GM12801 (cell line): Measurements from ENCODE around the gene KATNB1.

ENCODE experiments used
- TF ChIP-seq, protein P1 (sequence below): IDR thresholded peaks from one replicate; pipeline ENCODE4 v1.5.1; 2011; ENCODE audit warnings: control low read depth; ENCODE audit not compliant: insufficient read length; ENCODE audit errors: extremely low read depth

KATNB1 gene

DNA sequence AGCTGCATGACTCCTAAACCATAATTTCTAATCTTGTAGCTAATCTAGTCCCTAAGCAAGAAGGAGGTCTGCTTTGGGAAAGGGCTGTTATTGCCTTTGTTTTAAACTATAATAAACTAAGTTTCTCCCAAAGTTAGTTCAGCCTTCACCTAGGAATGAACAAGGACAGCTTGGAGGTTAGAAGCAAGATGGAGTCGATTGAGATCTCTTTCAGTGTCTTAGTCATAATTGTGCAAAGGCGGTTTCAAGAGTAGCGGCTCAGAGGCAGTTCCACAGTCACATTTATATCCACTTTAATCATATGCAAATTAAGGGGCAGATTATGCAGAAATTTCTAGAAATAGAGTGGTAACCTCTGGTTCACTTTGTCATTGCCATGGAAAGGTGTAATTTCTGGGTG is 23.6 kb upstream of the KATNB1 start:
- TF ChIP-seq, protein P1, sequence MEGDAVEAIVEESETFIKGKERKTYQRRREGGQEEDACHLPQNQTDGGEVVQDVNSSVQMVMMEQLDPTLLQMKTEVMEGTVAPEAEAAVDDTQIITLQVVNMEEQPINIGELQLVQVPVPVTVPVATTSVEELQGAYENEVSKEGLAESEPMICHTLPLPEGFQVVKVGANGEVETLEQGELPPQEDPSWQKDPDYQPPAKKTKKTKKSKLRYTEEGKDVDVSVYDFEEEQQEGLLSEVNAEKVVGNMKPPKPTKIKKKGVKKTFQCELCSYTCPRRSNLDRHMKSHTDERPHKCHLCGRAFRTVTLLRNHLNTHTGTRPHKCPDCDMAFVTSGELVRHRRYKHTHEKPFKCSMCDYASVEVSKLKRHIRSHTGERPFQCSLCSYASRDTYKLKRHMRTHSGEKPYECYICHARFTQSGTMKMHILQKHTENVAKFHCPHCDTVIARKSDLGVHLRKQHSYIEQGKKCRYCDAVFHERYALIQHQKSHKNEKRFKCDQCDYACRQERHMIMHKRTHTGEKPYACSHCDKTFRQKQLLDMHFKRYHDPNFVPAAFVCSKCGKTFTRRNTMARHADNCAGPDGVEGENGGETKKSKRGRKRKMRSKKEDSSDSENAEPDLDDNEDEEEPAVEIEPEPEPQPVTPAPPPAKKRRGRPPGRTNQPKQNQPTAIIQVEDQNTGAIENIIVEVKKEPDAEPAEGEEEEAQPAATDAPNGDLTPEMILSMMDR, result no peak

DNA sequence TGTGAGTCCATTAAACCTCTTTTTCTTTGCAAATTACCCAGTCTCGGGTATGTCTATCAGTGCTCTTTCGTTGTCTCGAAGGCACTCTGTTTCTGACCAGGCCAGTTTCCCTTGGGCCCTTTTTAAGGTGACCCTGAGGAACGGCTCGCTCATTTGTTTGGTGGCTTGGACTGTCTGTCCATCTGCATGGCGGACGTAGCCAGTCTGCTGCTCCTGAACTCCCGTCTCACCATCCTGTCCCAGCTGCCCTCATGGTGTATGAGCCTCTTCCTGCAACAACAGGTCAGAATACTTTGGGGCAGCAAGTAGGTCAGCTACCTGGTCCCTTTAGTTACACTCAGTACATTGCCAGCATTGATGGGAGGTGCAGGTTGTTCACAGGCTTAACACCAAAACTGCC is 22.0 kb upstream of the KATNB1 start:
- TF ChIP-seq, protein P1, result no peak

DNA sequence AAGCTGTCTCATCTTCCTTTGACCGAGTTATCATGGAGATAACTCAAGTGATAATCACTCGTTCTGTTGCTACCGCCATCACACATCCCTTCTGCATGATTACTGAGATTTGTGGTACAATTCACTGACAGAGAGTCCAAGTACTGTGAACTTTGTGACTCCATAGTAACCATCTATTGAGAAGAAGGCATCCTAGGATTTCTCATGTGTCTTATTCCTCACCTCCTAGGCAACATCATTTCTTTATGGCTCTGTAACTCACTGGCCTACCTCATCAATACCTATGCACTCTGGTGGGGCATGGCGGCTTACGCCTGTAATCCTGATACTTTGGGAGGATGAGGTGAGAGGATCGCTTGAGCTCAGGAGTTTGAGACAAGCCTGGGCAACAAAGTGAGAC is 21.5 kb upstream of the KATNB1 start:
- TF ChIP-seq, protein P1, result no peak

DNA sequence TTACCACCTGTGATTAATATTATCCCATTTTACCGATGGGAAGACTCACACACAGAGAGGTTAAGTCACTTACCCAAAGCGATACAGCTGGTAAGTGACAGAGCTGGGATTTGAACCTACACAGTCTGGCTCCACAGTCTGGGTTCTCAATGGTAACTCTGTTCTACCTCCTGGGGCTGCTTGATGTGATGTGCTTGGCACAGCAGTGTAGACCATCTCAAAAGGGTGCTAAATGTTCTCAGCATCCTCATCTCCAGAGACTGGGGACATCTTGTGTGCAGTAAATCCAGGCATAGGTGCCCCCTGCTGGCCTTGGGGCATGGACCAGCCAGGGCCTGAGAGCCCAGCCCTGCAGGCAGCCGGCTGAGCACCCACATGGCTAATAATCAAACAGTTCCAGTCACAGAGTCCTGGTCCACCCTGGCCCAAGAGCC is 15.4 kb upstream of the KATNB1 start:
- TF ChIP-seq, protein P1, result no peak

DNA sequence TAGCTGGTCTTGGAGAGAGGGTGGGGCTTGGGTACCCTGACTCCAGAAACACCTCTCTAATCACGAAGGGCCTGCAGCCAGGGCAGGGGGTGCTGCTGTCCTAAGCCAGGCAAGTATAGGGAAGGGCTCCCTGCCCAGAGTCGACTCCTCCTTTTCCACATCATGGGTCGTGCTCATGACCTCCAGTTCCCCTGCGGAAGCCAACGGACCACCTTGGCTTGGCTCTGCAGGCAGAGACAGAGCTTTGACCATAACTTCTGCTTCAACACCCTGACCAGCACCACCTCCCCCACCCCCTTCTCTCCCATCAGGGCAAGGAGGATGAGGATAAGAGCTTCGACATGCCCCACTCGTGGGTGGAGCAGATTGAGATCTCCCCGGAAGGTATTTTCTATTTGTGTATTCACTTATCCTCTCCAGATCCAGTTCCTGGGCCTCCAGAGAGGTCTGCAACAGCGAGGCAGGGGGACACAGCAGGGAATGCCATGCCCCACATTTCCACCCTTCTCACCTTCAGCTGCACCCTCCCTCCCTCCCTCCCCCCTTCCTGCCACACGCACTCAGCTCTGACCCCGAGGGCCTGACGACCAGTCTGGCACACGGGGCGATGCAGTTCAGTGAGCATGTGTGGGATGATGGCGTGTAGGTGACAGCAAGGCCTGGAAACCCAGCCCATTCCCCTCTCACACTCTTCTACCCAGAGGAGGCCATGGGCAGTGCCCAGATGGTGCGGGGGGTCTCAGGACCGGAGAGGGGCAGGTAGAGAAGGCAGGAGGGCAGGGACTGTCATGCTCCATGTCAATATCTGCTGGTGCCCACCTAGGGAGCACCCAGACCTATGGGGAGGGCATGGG is 14.0 kb upstream of the KATNB1 start:
- TF ChIP-seq, protein P1, result no peak

DNA sequence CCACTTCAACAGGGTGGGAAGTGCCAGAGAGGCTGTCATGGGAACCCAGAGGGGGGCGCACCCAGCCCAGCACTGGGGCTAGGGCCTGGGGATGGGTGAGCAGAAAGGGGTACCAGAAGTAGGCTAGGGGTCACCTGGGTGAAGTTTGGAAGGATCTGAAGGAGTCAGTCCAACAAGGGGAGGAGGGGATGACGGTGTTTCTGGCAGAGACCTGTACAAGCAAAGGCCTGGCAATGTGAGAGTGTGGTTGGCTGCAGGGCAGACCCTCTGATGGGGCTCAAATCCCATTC is 13.4 kb upstream of the KATNB1 start:
- TF ChIP-seq, protein P1, result no peak

DNA sequence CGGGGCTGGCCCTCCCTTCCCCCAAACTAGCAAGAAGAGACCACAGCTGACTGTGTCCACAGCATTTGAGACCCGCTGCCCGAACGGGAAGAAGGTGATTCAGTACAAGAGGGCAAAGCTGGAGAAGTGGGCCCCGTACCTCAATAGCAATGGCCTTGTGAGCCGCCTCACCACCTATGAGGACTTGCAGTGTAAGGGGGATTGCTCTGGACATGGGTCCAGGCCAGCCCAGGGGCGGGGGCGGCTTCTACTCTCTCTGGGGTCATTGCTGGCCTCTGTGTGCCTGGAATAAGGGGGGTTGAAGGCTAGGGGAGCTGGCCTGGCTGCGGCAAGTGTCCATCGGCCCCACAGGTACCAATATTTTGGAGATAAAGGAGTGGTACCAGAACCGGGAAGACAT is 12.9 kb upstream of the KATNB1 start:
- TF ChIP-seq, protein P1, result no peak

DNA sequence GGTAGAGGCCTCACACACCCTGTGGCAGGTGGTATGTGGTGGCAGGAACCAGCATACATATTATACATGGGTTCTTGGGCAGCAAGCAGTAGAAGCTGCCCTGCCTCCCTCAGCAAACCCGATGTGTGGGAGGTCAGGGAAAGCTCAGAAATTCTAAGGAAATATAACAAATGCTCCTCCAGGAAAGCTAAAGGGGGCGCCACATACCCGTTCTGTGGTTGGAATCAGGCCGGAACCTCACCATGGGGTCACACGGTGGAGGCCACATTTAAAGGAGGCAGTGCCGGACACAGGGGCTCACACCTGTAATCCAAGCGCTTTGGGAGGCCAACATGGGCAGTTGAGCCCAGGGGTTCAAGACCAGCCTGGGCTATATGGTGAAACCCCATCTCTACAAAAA is 12.4 kb upstream of the KATNB1 start:
- TF ChIP-seq, protein P1, result no peak
